ENCODE measurements around the gene UQCC2.

The UQCC2 gene

DNA sequence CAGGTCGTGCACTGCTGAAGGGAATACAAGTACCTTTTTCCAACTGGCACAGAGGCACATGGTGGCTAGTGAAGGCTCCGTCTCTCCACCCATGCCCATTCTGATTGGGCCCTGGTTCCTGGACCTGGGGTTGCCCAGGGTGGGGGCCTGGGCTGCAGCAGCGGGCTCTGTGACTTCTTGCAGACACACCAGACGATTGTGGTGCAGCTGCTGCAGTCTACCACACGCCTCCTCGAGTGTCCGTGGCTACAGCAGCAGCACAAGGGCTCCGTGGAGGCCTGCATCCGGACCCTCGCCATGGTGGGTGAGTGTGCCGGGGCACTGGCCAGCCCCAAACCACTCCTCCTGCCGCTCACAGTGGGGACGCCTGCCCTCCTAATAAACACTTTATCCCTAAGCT lies 29.2 kb downstream of the UQCC2 start:
- Histone ChIP-seq H3K4me3 (no peak overlapping the region), H3K4me1 (peaks cover 64% of the 10 kb centered on the region), H3K9ac (peak overlapping the region; percentile 41; the same call in 1 of the 2 replicates), H3K4me2 (peak overlapping the region; percentile 71), H4K20me1 (no peaks in the 10 kb centered on the region), H3K36me3 (peaks cover 75% of the 10 kb centered on the region), H3K27me3 (no peaks in the 10 kb centered on the region), H3K9me3 (no peaks in the 10 kb centered on the region), H3K27ac (peak overlapping the region; percentile 61)
- TF ChIP-seq Cebpa-rat (IDR thresholded peaks at IDR 0.05), result no peak

DNA sequence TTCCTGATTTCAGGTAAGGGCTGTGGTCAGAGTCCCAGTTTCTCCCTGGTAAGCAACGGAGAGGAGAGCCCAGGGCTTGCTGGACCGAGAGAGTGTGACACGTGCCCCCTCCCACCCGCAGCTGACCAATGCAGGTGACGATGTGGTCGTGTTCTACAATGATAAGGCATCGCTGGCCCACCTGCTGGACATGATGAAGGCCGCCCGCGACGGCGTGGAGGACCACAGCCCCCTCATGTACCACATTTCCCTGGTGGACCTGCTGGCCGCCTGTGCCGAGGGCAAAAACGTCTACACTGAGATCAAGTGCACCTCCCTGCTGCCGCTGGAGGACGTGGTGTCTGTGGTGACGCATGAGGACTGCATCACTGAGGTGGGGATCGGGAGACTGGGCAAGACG lies 31.7 kb downstream of the UQCC2 start:
- peak overlapping the region; percentile 68 for H3K4me2 ChIP-seq

DNA sequence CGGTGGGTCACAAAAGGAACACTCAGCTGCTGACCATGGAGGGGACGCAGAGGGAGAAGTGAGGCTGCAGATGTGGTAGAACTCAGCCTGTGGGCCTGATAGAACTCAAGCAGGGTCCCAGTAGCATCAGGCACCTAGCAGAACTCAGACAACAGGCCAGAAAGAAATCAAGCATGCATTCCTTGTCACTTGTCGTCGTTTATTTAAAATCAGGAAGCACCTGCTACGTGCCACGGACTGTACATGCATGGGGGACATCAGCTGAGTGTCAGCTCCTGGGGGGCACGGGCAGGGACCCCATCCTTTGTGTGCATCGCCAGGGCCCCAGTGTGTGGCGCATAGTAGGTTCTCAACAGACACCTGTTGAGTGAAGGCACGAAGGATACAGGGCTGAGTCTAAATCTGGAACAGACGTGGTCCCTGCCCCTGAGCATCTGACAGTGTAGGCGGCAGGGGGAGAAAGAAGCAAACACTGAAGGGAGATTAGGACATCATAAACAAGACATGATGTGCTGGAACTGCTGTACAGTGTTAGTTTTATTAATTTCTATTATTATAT lies 32.5 kb downstream of the UQCC2 start:
- Histone ChIP-seq H3K4me1 (peaks cover 86% of the 10 kb centered on the region), H3K4me3 (0 out of 2 replicates have a peak overlapping the region, but pooled peaks have one; percentile 32), H3K4me2 (peak overlapping the region; percentile 68), H3K9me3 (no peaks in the 10 kb centered on the region), H3K27me3 (no peaks in the 10 kb centered on the region), H4K20me1 (no peaks in the 10 kb centered on the region), H3K9ac (peak overlapping the region; percentile 21; the same call in 1 of the 2 replicates), H3K27ac (peak overlapping the region; percentile 69), H3K36me3 (peaks cover 70% of the 10 kb centered on the region)
- TF ChIP-seq Cebpa-rat (IDR thresholded peaks at IDR 0.05), result no peak

More for the DNA sequence above, 31.7 kb downstream of the UQCC2 start:
- no peak for TF ChIP-seq Cebpa-rat (IDR thresholded peaks at IDR 0.05)
- Histone ChIP-seq H3K9me3 (no peaks in the 10 kb centered on the region), H3K27ac (peak overlapping the region; percentile 69), H3K27me3 (no peaks in the 10 kb centered on the region), H3K4me1 (peaks cover 83% of the 10 kb centered on the region), H3K36me3 (peaks cover 71% of the 10 kb centered on the region), H3K9ac (peak overlapping the region; percentile 21; the same call in 1 of the 2 replicates), H3K4me3 (no peak overlapping the region; the same call in 1 of the 2 replicates), H4K20me1 (no peaks in the 10 kb centered on the region)

DNA sequence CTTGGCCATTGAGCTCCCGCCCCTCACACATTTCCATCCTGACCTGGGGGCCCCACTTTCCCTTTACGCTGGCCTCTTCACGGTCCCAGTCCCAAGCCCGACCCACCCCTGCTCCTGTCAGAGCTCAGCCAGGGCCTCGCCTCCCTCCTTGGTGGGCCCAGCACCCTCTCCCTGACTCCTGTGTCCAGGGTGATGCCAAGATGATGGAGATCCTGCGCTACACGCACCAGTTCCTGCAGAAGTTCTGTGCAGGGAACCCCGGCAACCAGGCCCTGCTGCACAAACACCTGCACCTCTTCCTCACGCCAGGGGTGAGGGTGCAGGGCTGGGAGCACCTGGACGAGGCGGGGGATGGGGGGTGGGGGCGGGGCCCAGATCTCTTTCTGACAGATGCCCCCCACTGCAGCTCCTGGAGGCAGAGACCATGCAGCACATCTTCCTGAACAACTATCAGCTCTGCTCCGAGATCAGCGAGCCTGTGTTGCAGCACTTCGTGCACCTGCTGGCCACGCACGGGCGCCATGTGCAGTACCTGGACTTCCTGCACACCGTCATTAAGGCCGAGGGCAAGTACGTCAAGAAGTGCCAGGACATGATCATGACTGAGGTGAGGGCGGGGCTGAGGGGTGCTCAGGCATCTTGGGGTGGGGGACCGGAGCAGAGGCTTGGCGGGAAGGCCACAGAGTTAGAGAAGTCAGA lies 33.1 kb downstream of the UQCC2 start:
- Histone ChIP-seq H3K4me2 (peak overlapping the region; percentile 68), H3K36me3 (peaks cover 71% of the 10 kb centered on the region), H3K9me3 (no peaks in the 10 kb centered on the region), H3K27ac (peak overlapping the region; percentile 69), H3K4me3 (0 out of 2 replicates have a peak overlapping the region, but pooled peaks have one; percentile 32), H3K27me3 (no peaks in the 10 kb centered on the region), H3K4me1 (peaks cover 86% of the 10 kb centered on the region), H4K20me1 (no peaks in the 10 kb centered on the region), H3K9ac (no peak overlapping the region)
- TF ChIP-seq Cebpa-rat (IDR thresholded peaks at IDR 0.05), result no peak

DNA sequence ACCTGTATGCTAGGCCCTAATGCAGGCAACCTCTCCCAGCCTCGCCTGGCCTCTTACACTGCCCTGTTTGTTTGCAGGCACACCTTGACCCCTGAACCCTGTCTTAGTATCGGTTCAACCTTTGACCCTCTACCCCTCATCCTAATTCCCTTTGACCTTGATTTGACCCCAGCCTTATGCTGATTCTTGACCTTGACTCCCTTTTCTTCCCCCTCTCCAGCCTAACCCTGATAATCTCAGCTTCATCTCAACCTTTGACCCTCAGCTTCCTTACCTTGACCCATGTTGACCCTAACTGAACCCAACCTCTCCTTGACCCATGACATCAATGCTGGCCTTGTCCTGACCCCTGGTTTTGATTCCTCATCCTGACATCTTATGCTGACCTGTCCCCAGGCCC lies 33.8 kb downstream of the UQCC2 start:
- Histone ChIP-seq H3K9ac (no peak overlapping the region), H4K20me1 (no peaks in the 10 kb centered on the region), H3K4me2 (peak overlapping the region; percentile 68), H3K9me3 (no peaks in the 10 kb centered on the region), H3K4me3 (no peak overlapping the region), H3K27me3 (no peaks in the 10 kb centered on the region), H3K36me3 (peaks cover 77% of the 10 kb centered on the region), H3K27ac (peak overlapping the region; percentile 3; the same call in 1 of the 2 replicates), H3K4me1 (peaks cover 86% of the 10 kb centered on the region)
- no peak for TF ChIP-seq Cebpa-rat (IDR thresholded peaks at IDR 0.05)

DNA sequence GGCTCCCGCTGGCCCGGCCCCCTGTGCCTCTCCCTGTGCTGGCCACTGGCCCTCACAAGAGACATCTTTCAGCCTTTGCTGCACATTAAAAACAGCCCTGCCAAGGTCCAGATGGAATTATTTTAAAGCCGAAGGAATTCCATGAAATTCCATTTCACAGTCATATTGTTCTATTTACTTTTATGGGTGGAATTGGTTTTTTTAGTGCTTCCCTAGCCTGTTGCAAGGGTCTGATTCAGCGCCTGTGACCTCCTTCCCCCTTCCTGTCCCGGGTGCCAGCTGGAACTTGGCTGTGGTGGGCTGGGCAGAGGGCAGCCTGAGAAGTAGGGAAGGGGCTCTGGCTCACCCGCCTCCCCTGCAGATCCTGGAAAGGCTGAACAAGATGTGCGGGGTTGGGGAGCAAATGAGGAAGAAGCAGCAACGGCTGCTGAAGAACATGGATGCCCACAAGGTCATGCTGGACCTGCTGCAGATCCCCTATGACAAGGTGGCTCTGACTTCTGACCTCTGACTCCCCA lies 34.3 kb downstream of the UQCC2 start:
- Histone ChIP-seq H3K27ac (peak overlapping the region; percentile 29; the same call in 1 of the 2 replicates), H3K4me2 (peak overlapping the region; percentile 68), H3K27me3 (no peaks in the 10 kb centered on the region), H3K4me3 (no peak overlapping the region), H3K9ac (0 out of 2 replicates have a peak overlapping the region, but pooled peaks have one; percentile 3), H3K9me3 (no peaks in the 10 kb centered on the region), H3K36me3 (peaks cover 77% of the 10 kb centered on the region), H3K4me1 (peaks cover 83% of the 10 kb centered on the region), H4K20me1 (no peaks in the 10 kb centered on the region)
- TF ChIP-seq Cebpa-rat (IDR thresholded peaks at IDR 0.05), result no peak

DNA sequence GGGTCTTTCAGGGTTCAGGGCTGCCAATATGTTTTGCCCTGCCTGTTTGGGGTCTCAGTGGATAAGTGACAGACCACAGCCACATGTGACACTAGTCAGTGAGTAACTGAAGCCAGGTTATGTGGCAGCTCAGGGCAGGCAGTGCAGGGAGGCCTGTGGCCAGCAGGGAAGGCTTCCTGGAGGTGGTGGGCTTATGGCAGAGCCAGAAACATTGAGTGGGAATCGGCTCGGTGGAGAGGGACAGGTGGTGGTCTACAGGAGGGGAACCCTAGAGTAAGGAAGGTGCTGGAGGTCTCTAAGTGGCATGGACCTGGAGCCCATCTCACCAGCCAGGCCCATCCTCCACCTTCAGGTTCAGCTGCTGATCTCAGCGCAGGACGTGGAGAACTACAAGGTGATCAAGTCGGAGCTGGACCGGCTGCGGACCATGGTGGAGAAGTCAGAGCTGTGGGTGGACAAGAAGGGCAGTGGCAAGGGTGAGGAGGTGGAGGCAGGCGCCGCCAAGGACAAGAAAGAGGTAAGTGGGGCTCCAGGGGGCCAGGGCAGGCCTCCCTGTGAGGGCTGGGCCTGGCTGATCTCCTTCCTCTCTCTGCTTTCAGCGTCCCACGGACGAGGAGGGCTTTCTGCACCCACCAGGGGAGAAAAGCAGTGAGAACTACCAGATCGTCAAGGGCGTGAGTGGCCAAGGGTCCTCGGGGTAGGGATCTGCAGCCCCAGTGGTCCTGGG lies 34.9 kb downstream of the UQCC2 start:
- Histone ChIP-seq H3K27me3 (no peaks in the 10 kb centered on the region), H3K9ac (no peak overlapping the region), H4K20me1 (no peaks in the 10 kb centered on the region), H3K9me3 (no peaks in the 10 kb centered on the region), H3K4me2 (peak overlapping the region; percentile 75), H3K4me1 (peaks cover 83% of the 10 kb centered on the region), H3K4me3 (no peak overlapping the region), H3K36me3 (peaks cover 77% of the 10 kb centered on the region), H3K27ac (peak overlapping the region; percentile 49; the same call in 1 of the 2 replicates)
- TF ChIP-seq Cebpa-rat (IDR thresholded peaks at IDR 0.05), result no peak

DNA sequence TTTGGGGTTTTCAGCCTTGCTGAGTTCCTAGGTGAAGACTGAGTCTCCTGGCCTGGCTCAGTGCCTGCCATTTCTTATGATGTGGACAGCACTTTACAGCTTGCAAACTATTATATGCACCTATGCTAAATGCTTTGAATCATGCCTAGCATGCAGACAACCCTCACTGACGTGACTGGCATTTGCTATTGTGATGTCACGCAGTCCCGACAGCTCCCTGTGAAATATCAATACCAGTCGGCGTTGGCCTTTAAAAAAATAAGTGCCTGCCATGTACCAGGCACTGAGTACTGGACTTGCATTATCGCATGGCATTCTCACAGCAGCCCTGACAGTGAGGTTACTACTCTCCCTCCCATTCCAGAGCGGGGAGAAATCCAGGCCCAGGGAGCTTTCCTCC lies 35.5 kb downstream of the UQCC2 start:
- H3K4me2 ChIP-seq, result peak overlapping the region; percentile 75
- TF ChIP-seq Cebpa-rat (IDR thresholded peaks at IDR 0.05), result no peak
- no peak overlapping the region for H3K9ac ChIP-seq
- peaks cover 89% of the 10 kb centered on the region for H3K4me1 ChIP-seq
- no peaks in the 10 kb centered on the region for H3K27me3 ChIP-seq
- no peak overlapping the region for H3K4me3 ChIP-seq
- peaks cover 77% of the 10 kb centered on the region for H3K36me3 ChIP-seq
- H4K20me1 ChIP-seq, result no peaks in the 10 kb centered on the region
- H3K27ac ChIP-seq, result peak overlapping the region; percentile 49
- H3K9me3 ChIP-seq, result no peaks in the 10 kb centered on the region

DNA sequence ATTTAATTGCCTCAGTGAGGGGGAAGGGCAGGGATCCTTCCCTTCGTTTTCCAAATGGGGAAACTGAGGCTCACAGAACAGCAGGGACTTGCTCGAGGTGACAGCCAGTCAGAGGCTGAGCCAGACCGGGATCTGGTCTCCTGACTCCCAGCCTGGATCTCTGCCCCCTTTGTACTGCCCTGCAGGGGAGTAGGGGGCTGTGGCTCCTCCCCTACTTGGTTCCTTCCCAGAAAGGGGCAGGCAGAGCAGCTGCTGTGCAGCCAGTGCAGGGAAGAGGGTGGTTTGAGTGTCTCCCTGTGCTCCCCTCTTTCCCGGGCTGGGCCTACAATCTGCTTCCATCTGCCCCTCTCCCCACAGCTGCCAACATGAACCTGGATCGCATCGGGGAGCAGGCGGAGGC lies 37.6 kb downstream of the UQCC2 start:
- H3K4me1 ChIP-seq, result peaks cover 75% of the 10 kb centered on the region
- peaks cover 84% of the 10 kb centered on the region for H3K36me3 ChIP-seq
- no peaks in the 10 kb centered on the region for H4K20me1 ChIP-seq

More for the DNA sequence above, 37.6 kb downstream of the UQCC2 start:
- Histone ChIP-seq H3K9ac (no peak overlapping the region), H3K4me3 (no peak overlapping the region), H3K27ac (peak overlapping the region; percentile 26; the same call in 1 of the 2 replicates), H3K4me2 (no peak overlapping the region), H3K27me3 (no peaks in the 10 kb centered on the region), H3K9me3 (no peaks in the 10 kb centered on the region)
- TF ChIP-seq Cebpa-rat (IDR thresholded peaks at IDR 0.05), result no peak

Measured in BLaER1 (cell line).